GM19455 (cell line): ENCODE measurements around the gene DNLZ.
"Not testable (repeated sequence)": the region's sequence is repeated elsewhere in the genome, so short reads cannot be mapped to it uniquely, and the experiment has no call there.

Source experiments
- ATAC-seq: cut with Tn5 transposase; IDR thresholded peaks from one replicate; pipeline ENCODE4 v1.9.1; 2021; ENCODE audit not compliant: unreplicated experiment

The DNLZ gene

GRCh38 chr9:136363106-136363948 is at the start of gene DNLZ:
Gene DNLZ (minus strand): TSS chr9:136363744. CDS start chr9:136363714, 30 bp downstream.
- peak; percentile 77 for ATAC-seq

DNA sequence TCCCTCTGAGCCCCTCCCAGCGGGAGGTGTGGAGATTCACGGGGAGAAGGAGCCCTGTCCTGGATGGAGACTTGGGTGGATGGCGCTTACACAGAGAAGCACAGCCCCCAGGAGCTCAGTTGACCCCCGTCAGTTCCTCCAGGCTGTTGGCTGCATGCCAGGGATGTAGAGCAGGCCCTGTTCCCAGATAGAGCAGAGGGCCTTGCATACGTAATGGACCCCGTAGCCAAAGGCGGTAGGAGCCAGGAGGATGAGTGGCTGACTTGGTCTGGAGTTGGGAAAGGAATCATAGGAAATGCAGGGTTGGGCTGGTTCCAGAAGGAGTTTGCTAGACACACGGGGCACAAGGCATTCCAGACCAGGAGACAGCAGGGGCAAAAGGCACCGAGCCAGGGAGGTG is 49.4 kb upstream of the DNLZ start:
- no peak for ATAC-seq

GRCh38 chr9:136411378-136411777 is 47.8 kb upstream of the DNLZ start:
- no peak for ATAC-seq

DNA sequence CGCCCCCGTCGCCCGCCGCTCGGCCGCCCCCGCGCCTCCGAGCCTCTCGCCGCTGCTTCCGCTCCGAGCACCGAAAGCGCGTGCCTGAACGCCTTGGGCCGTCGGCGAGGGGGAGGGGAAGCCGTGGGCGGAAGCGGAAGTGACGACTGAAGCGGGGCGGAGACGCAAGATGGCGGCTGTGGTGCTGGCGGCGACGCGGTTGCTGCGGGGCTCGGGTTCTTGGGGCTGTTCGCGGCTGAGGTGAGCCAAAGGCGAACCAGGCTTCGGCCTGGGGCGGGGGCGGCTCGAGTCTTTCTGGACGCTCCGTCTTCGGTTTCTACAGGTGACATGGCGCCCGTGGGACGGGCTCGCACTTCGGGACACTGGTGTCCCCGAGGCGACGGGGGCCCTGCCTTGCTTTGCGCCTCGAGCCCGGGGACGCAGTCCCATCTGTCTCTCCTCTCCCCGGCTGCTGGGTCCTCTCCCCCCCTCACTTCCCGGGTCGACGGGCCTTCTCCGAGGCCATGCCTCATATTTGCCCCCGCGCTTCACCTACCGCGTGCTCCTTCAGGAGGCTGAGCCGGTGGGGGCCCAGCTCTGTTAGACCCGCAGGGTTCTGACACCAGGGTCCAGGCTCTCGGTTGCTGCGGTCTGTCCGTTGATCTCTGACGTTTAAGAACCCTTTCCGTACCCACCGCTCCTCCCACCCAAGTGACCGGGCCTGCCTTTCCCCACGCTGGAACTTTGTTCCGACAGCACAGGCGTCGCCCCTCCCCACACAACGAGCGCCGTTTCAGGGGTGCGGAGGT is 47.1 kb upstream of the DNLZ start, which contains the start of the genes ENTR1 and PMPCA:
TSS of gene ENTR1 (minus strand) at position 115 of the 788 bp plus-strand sequence. CDS start 217 bp downstream, outside the sequence.
TSS of gene PMPCA (plus strand) at position 159 of the 788 bp plus-strand sequence. CDS start at position 170, 11 bp downstream.
- peak; percentile 72 for ATAC-seq

- ATAC-seq: peak; percentile 35
These were observed 46.3 kb upstream of the DNLZ start for GRCh38 chr9:136409557-136410455.

DNA sequence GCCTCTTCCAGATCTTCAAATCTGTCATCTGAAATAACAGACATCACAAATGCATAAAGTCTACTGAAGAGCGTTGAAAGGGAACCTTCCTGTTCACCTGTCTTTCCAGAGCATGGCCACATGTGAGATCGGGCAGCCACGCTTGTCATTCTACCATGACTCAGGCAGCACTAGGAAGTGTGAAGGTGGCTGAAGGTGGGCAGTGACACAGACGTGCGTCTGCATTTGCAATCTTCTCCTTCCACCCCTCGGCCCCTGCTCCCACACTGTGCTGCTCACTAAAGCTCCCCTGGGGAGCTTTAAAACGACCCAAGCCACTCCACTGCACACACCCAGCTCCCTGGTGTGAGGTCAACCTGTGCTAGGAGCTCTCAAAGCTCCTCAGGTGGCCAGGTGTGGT is 44.4 kb upstream of the DNLZ start:
- ATAC-seq: no peak

DNA sequence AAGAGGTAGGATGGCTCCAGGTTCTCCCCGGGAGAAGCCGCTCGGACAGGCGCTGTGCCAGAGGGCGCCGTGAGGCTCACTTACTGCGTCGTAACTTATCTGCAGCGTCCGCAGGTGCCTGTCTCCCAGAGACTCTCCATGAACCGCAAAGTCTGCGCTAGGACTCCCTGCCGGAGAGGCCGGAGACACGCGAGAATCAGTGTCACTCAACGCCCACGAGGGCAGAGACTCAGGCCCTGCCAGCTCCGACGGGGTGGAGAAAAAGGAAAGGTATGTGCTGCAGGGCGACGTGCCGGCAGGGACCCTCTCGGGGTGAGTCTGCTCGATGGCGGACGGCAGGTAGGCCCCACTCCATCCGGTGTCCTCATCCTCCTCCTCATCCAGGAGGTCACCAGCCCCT is 43.5 kb upstream of the DNLZ start:
- ATAC-seq: not testable (repeated sequence)

DNA sequence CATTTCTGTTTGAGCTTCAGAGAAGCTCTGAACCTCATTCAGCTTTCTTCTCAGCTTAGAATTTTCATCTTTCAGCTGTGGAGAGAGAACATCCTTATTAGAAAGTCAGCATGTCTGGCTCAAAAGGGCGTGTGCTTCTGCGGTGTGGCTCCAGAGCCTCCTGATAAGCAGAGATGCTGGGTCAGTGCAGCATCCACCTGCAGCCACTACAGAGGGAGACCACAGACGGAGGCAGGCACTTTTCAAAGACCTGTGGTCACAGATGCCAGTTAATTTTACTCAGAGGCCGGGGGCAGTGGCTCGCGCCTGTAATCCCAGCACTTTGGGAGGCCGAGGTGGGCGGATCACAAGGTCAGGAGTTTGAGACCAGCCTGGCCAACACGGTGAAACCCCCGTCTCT is 42.4 kb upstream of the DNLZ start:
- ATAC-seq: not testable (repeated sequence)

- ATAC-seq: no peak
These were observed 41.9 kb upstream of the DNLZ start for GRCh38 chr9:136405481-136405880.

- no peak for ATAC-seq
These were observed 41.2 kb upstream of the DNLZ start for GRCh38 chr9:136404801-136405136.

- ATAC-seq: no peak
These were observed 40.6 kb upstream of the DNLZ start for GRCh38 chr9:136403915-136404800.

- ATAC-seq: no peak
These were observed 40.0 kb upstream of the DNLZ start for GRCh38 chr9:136403538-136403914.

DNA sequence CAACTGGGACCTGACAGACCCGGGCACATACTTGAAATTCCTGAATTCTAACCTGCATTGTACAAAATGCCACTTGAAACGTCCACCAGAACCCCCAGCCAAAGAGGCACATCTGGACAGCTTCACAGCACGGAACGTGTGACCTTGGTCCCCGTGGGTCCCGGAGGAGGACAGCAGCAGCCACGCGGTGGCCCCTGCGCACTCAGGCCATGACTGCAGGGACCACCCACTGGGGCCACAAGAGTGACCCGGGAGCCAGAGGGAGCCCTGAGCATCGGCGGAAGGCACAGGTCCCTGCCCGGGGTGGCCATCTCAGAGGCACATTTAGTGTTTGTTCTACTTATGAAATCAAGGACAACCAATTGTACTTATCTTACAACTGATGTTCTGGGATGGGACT is 38.5 kb upstream of the DNLZ start:
- no peak for ATAC-seq

GRCh38 chr9:136401173-136401922 is 37.8 kb upstream of the DNLZ start:
- ATAC-seq: no peak

DNA sequence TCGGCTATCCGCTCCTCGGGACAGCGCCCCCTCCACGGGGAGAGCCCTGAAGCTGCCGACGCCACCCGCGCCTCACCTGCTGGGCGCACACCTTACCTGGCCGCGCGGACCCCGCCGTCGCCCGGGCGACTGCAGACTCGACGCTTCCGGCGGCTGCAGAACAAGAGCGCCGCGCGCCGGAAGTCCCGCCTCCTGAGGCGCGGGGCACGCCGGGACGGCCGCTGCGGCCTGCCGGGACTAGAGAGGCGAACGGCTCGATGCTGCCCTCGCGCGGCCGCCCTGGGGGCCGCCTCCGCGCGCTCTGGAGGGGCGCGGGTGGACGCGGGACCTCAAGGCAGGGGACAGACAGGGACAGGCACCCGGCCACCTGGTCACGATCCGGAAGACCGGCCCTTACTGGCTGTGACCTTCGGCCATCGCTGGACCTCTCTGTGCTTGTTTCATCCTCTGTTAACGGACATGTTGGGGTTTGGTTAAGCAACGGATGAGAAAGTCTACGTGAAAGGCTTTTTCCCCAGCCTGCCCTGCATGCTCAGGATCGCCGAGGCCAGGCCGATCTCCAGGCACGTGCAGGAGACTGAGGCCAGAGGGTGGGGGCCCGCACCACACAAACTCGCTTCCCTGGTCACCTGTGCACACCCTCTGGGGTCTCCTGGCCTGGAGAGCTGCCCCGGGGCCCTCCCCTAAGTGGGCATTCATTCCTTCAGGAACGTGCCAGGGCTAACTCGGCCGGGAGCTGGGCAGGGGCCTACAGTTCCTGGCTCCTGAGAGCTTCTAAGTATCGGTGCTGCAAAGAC is 36.7 kb upstream of the DNLZ start, which contains the start of gene SNAPC4:
TSS of gene SNAPC4 (minus strand) at position 133 of the 797 bp plus-strand sequence. CDS start 1,742 bp downstream, outside the sequence.
- peak; percentile 61 for ATAC-seq

DNA sequence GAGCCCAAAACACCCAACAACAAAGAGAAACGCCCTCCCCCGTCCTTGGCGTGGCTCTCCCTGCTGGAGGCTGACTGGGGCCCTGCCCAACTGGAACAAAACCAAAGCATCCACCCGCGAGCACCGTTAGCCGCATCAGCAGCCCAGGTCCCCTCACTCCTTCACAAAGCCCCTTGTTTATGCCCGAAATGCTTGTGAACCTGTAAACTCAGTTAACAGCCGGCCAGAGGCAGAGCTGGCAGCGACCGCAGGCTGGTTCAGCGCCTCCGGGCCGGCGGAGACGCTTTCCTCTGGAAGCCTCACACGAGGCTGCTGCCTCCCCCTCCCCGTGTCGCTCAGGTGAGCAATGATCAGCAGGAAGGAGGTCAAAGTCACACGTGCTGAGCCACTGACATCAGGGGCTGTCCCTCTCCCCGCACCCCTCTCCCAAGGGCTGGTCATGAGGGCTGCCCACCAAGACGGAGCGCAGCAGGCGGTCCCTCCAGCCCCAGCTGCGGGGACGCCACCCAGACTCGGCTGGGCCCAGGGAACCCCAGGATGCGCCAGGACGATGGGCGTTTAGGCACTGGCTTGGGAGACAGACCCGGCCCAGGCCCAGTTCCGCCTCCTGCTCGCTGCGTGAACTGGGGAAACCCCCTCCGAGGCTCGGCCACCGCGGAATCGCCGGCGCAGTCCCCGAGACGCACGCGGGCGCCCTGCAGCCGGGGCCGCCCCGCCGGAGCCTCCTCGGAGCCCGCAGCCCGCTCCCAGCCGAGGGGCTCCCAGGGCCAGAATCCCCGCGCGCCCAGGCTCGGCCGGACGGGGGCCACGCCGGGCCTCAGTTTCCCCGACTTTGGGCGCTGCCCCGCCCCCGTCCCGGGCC is 35.9 kb upstream of the DNLZ start:
- ATAC-seq: no peak

DNA sequence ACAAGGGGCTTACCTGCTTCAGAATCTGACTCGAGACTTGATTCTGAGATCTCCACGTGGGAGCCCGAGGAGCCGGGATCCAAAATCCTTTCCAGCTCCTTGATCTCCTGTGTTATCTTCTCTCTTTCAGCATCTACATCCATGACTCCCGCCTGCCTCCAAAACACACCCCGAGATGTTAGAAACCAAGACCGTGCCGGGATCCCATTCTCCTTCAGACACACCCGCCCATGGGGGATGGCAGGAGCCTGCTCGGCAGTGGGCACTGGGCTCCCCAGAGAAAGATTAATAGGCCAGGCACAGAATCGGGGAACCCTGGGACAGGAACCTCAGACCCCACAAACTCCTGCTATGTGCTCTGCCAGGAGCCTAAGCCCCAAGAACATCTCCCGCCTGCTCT is 34.7 kb upstream of the DNLZ start:
- ATAC-seq: no peak
